Transverse colon (tissue), 4 donors: Measurements from ENCODE around the gene PCDHA13. TPM values are rescaled to one million over a fixed set of nuclear protein-coding genes. Genes with fewer than 3 reads are reported as not detected.

Source experiments
- total RNA-seq, 4 donors: library from RNA; depleted of rRNA; stranded (reverse); fragments of >200 nt; gene quantifications; one replicate each; pipeline ENCODE4 v1.1.0, GENCODE V29; 2016

The PCDHA13 gene
- total RNA-seq, 4 donors from 2014 or later = 0.32 to 0.55 TPM; not detected in 2

Other genes starting within 250 kb of the PCDHA13 start
- 10 to 100 TPM in 3 of 4 donors, 1 to 10 TPM in 1; 3.6 to 92.4 (median 45.6) TPM for gene CD14, start 248.9 kb upstream of the PCDHA13 start, total RNA-seq
- gene TMCO6, start 242.7 kb upstream of the PCDHA13 start, total RNA-seq = 10 to 100 TPM in 3 of 4 donors, under 1 TPM in 1; 0.75 to 99.2 (median 40.2) TPM
- gene NDUFA2, start 234.5 kb upstream of the PCDHA13 start, total RNA-seq = 100 to 1,000 TPM in 2 of 4 donors, 10 to 100 TPM in 2; 70.8 to 586 (median 90.7) TPM
- 100 to 1,000 TPM in 2 of 4 donors, 10 to 100 TPM in 2; 70.8 to 147 (median 100) TPM for gene IK, start 234.3 kb upstream of the PCDHA13 start, total RNA-seq
- gene WDR55, start 217.2 kb upstream of the PCDHA13 start, total RNA-seq = 10 to 100 TPM; 33.3 to 76.6 (median 36.1) TPM
- gene DND1, start 208.5 kb upstream of the PCDHA13 start, total RNA-seq = 1 to 10 TPM in 3 of 4 donors, under 1 TPM in 1; 0.40 to 4.9 (median 2.3) TPM
- gene HARS1, start 190.8 kb upstream of the PCDHA13 start, total RNA-seq = 10 to 100 TPM; 39.6 to 51.6 (median 43.9) TPM
- 10 to 100 TPM; 30.3 to 60.6 (median 41.4) TPM for gene HARS2, start 190.7 kb upstream of the PCDHA13 start, total RNA-seq
- 10 to 100 TPM in 3 of 4 donors, 1 to 10 TPM in 1; 6.7 to 41.3 (median 23.1) TPM for gene ZMAT2, start 181.7 kb upstream of the PCDHA13 start, total RNA-seq
- under 1 TPM in 1 of 4 donors, not detected in 3; 0.14 TPM for gene PCDHA1, start 96.0 kb upstream of the PCDHA13 start, total RNA-seq
- under 1 TPM in 2 of 4 donors, not detected in 2; 0.14 to 0.32 TPM for gene PCDHA2, start 87.3 kb upstream of the PCDHA13 start, total RNA-seq
- 1 to 10 TPM in 1 of 4 donors, under 1 TPM in 2, not detected in 1; 0.32 to 8.8 (median 0.41) TPM for gene PCDHA3, start 81.1 kb upstream of the PCDHA13 start, total RNA-seq
- gene PCDHA4, start 75.1 kb upstream of the PCDHA13 start, total RNA-seq = 1 to 10 TPM in 3 of 4 donors, under 1 TPM in 1; 0.79 to 7.9 (median 2.4) TPM
- under 1 TPM in 2 of 4 donors, not detected in 2; 0.79 to 0.96 TPM for gene PCDHA5, start 60.5 kb upstream of the PCDHA13 start, total RNA-seq
- 1 to 10 TPM in 2 of 4 donors, under 1 TPM in 1, not detected in 1; 0.64 to 3.0 (median 1.2) TPM for gene PCDHA6, start 54.2 kb upstream of the PCDHA13 start, total RNA-seq
- 1 to 10 TPM in 2 of 4 donors, under 1 TPM in 1, not detected in 1; 0.37 to 1.4 (median 1.1) TPM for gene PCDHA7, start 47.9 kb upstream of the PCDHA13 start, total RNA-seq
- 1 to 10 TPM in 1 of 4 donors, under 1 TPM in 1, not detected in 2; 0.79 to 1.2 TPM for gene PCDHA8, start 40.9 kb upstream of the PCDHA13 start, total RNA-seq
- gene PCDHA9, start 33.7 kb upstream of the PCDHA13 start, total RNA-seq = under 1 TPM; 0.37 to 1.00 (median 0.58) TPM
- under 1 TPM in 2 of 4 donors, not detected in 2; 0.68 to 0.79 TPM for gene PCDHA10, start 26.2 kb upstream of the PCDHA13 start, total RNA-seq
- 1 to 10 TPM in 1 of 4 donors, under 1 TPM in 1, not detected in 2; 0.48 to 1.2 TPM for gene PCDHA11, start 13.2 kb upstream of the PCDHA13 start, total RNA-seq
- gene PCDHA12, start 6.8 kb upstream of the PCDHA13 start, total RNA-seq = under 1 TPM in 3 of 4 donors, not detected in 1; 0.55 to 0.80 (median 0.64) TPM
- gene PCDHAC1, start 44.2 kb downstream of the PCDHA13 start, total RNA-seq = under 1 TPM in 3 of 4 donors, not detected in 1; 0.37 to 0.82 (median 0.48) TPM
- under 1 TPM in 2 of 4 donors, not detected in 2; 0.41 to 0.48 TPM for gene PCDHAC2, start 84.4 kb downstream of the PCDHA13 start, total RNA-seq
- not detected for gene PCDHB1, start 169.2 kb downstream of the PCDHA13 start, total RNA-seq
- 1 to 10 TPM in 3 of 4 donors, under 1 TPM in 1; 0.80 to 1.9 (median 1.2) TPM for gene PCDHB2, start 212.5 kb downstream of the PCDHA13 start, total RNA-seq
- gene PCDHB3, start 218.3 kb downstream of the PCDHA13 start, total RNA-seq = under 1 TPM in 3 of 4 donors, not detected in 1; 0.64 to 0.82 (median 0.80) TPM
- 1 to 10 TPM in 1 of 4 donors, under 1 TPM in 3; 0.68 to 2.2 (median 0.77) TPM for gene PCDHB4, start 239.7 kb downstream of the PCDHA13 start, total RNA-seq